CD14-positive monocyte (primary cell): ENCODE results near the gene TBC1D10A. TPM values are rescaled to one million over a fixed set of nuclear protein-coding genes. Genes with fewer than 3 reads are reported as not detected.
A peak's percentile ranks its signal among the peaks of the same experiment; 100 is the strongest.

Experiments
- DNase-seq, 3 donors: peaks; one replicate each; pipeline ENCODE4 v3.0.0-alpha.2; 2011 to 2022
- H2AFZ ChIP-seq: 2 replicates; pipeline ENCODE4 v1.6.0; 2012; ENCODE audit warnings: mild to moderate bottlenecking, low read depth, low read length, inconsistent platforms; ENCODE audit not compliant: insufficient read depth, poor library complexity, severe bottlenecking
- H3K27ac ChIP-seq, 2 donors: 1 replicate in 1 of 2; 2 replicates in 1 of 2; pipeline ENCODE4 v1.5.1; 2012 to 2013; ENCODE audit warnings: low read length in 2 of 2, control low read depth in 1 of 2, inconsistent platforms in 1 of 2, low read depth in 1 of 2, mild to moderate bottlenecking in 1 of 2
- H3K27me3 ChIP-seq, 2 donors: one replicate each; pipeline versions ENCODE4 v1.6.0 to v1.6.1; 2011 to 2013; ENCODE audit warnings: low read length in 2 of 2; ENCODE audit not compliant: control insufficient read depth in 2 of 2, insufficient read depth in 2 of 2
- H3K36me3 ChIP-seq, 2 donors: replicated peaks in 1 of 2; 1 replicate in 1 of 2; 2 replicates in 1 of 2; pipeline versions ENCODE4 v1.5.1 to v1.6.1; 2012 to 2013; ENCODE audit warnings: low read length in 2 of 2, control low read depth in 1 of 2, inconsistent platforms in 1 of 2, mild to moderate bottlenecking in 1 of 2; ENCODE audit not compliant: insufficient read depth in 2 of 2, control insufficient read depth in 1 of 2
- H3K4me1 ChIP-seq, 2 donors: 1 replicate in 1 of 2; 2 replicates in 1 of 2; pipeline versions ENCODE4 v1.5.1 to v1.6.1; 2012 to 2013; ENCODE audit warnings: low read length in 2 of 2, control low read depth in 1 of 2, inconsistent platforms in 1 of 2, mild to moderate bottlenecking in 1 of 2, moderate library complexity in 1 of 2; ENCODE audit not compliant: insufficient read depth in 2 of 2, control insufficient read depth in 1 of 2
- H3K4me2 ChIP-seq: replicated peaks from 2 replicates; pipeline ENCODE3; 2012; ENCODE audit warnings: low read length, moderate library complexity, mild to moderate bottlenecking; ENCODE audit not compliant: poor library complexity, severe bottlenecking; ENCODE audit errors: extremely low read depth
- H3K4me3 ChIP-seq, 3 experiments: fragments of 200-600 bp in 1 of 3; sonication (generic) in 1 of 3; replicated peaks in 1 of 3; 1 replicate in 2 of 3; 2 replicates in 1 of 3; pipeline ENCODE4 v1.5.1; 2011 to 2013; ENCODE audit warnings: low read length in 3 of 3, mild to moderate bottlenecking in 3 of 3, control low read depth in 2 of 3, low read depth in 2 of 3, inconsistent platforms in 1 of 3, moderate library complexity in 1 of 3
- H3K79me2 ChIP-seq: 2 replicates; pipeline ENCODE4 v1.6.0; 2012; ENCODE audit warnings: mild to moderate bottlenecking, control low read depth, inconsistent platforms, low read length, moderate library complexity; ENCODE audit not compliant: insufficient read depth
- H3K9ac ChIP-seq: 2 replicates; pipeline ENCODE4 v1.6.0; 2017; ENCODE audit warnings: low read length, mild to moderate bottlenecking; ENCODE audit not compliant: insufficient read depth, poor library complexity, severe bottlenecking
- H3K9me3 ChIP-seq, 2 donors: replicated peaks in 1 of 2; 1 replicate in 1 of 2; 2 replicates in 1 of 2; pipeline versions ENCODE4 v1.5.1 to v1.6.1; 2012 to 2013; ENCODE audit warnings: low read length in 2 of 2, control low read depth in 1 of 2; ENCODE audit not compliant: control insufficient read depth in 1 of 2, insufficient read depth in 1 of 2
- H4K20me1 ChIP-seq: 2 replicates; pipeline ENCODE4 v1.6.0; 2012; ENCODE audit warnings: mild to moderate bottlenecking, low read length, control low read depth, moderate library complexity; ENCODE audit not compliant: insufficient read depth
- H3K27ac Mint-ChIP-seq, 7 donors: one replicate each; pipeline ENCODE4 v1.8.0; 2020; ENCODE audit warnings: mild to moderate bottlenecking in 7 of 7, mixed read lengths in 7 of 7, moderate library complexity in 6 of 7, inconsistent platforms in 2 of 7
- H3K27me3 Mint-ChIP-seq, 3 donors: one replicate each; pipeline ENCODE4 v1.8.0; 2021 to 2022; ENCODE audit warnings: low read depth in 3 of 3, mild to moderate bottlenecking in 3 of 3, mixed read lengths in 3 of 3, moderate library complexity in 3 of 3, inconsistent platforms in 1 of 3
- H3K36me3 Mint-ChIP-seq, 2 donors: one replicate each; pipeline ENCODE4 v1.8.0; 2020; ENCODE audit warnings: mixed read lengths in 2 of 2, inconsistent platforms in 1 of 2, mild to moderate bottlenecking in 1 of 2
- H3K4me1 Mint-ChIP-seq: one replicate; pipeline ENCODE4 v1.8.0; 2020; ENCODE audit warnings: mild to moderate bottlenecking, mixed read lengths
- H3K4me3 Mint-ChIP-seq, 2 donors: one replicate each; pipeline ENCODE4 v1.8.0; 2020; ENCODE audit warnings: mild to moderate bottlenecking in 2 of 2, mixed read lengths in 2 of 2, moderate library complexity in 1 of 2
- H3K9me3 Mint-ChIP-seq, 7 donors: one replicate each; pipeline ENCODE4 v1.8.0; 2020 to 2022; ENCODE audit warnings: mixed read lengths in 7 of 7, mild to moderate bottlenecking in 6 of 7, moderate library complexity in 6 of 7, inconsistent platforms in 2 of 7
- WGBS: methylation state at CpG from one replicate; pipeline ENCODE4 v1.1.5; 2013; ENCODE audit warnings: missing lambda C conversion rate; ENCODE audit not compliant: insufficient coverage; 5-methylcytosine and 5-hydroxymethylcytosine counted together
- intact Hi-C, 2 donors: fragments of 100-400 bp; cut with micrococcal nuclease; formaldehyde crosslinking; loops; one replicate each; pipeline versions ENCODE4 v1.15.0 to v1.15.1; 2023
- polyA plus RNA-seq, 3 donors: library from polyadenylated mRNA; depleted of rRNA in 1 of 3; unstranded in 2 of 3; stranded (reverse) in 1 of 3; fragments of 300-500 nt in 2 of 3; fragments of >200 nt in 1 of 3; fragmentation: Illumina TruSeq in 2 of 3; gene quantifications; 1 replicate in 2 of 3; 2 replicates in 1 of 3; pipeline ENCODE4 v1.2.3, GENCODE V29; 2012 to 2021
- TF ChIP-seq, protein P1 (sequence below): fragments of 200-600 bp; IDR thresholded peaks from one replicate; pipeline ENCODE4 v1.8.0; 2022; ENCODE audit warnings: antibody characterized with exemption, mild to moderate bottlenecking

The TBC1D10A gene
- polyA plus RNA-seq, 3 donors = 13.4 to 38.3 (median 21.8) TPM

DNA sequence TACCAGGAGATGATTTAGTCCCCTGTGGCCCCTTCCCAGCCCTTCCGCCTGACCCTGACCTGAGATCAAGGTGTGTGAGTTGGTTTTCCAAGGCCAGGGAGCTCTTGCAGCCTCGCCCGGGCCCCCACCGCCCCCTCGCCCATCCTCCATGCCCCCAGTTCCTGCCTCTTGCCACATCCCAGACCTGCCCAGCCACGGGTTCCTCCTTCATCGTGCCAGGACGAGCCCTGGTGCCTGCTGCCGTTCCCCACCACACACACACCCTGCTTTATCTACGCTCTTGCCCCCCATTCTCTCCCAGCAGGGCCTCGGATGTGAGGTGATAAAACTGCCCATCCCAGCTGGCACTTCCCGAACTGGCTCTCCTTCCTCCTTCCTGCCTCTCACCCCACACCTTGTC lies 78.8 kb downstream of the TBC1D10A start:
- Histone ChIP-seq H3K4me3 (no peak overlapping the region), H3K9me3 (peaks cover 0 to 5% of the 10 kb centered on the region in 2 donors), H3K9ac (no peak overlapping the region), H3K4me2 (no peak overlapping the region), H3K27ac (no peak overlapping the region), H3K36me3 (no peaks in the 10 kb centered on the region), H3K27me3 (peaks cover 13 to 45% of the 10 kb centered on the region in 2 donors), H4K20me1 (no peaks in the 10 kb centered on the region), H2AFZ (no peak overlapping the region), H3K4me1 (peaks cover 20 to 26% of the 10 kb centered on the region in 2 donors), H3K79me2 (no peaks in the 10 kb centered on the region)
- intact Hi-C loops = loop anchor here in 1 of 2 donors (10.0 kb wide), 1 partner anchor 213 kb away; no protein-coding TSS in a partner anchor
- Mint-ChIP-seq H3K9me3 (peaks cover 0 to 5% (median 0%) of the 10 kb centered on the region in 7 donors), H3K4me3 (peak overlapping the region in 1 of 2 donors; percentile 63), H3K36me3 (peaks cover 0 to 2% of the 10 kb centered on the region in 2 donors), H3K4me1 (peaks cover 34% of the 10 kb centered on the region), H3K27me3 (peaks cover 45 to 57% (median 53%) of the 10 kb centered on the region in 3 donors), H3K27ac (peak overlapping the region in 1 of 7 donors; percentile 43)
- TF ChIP-seq, protein P1, sequence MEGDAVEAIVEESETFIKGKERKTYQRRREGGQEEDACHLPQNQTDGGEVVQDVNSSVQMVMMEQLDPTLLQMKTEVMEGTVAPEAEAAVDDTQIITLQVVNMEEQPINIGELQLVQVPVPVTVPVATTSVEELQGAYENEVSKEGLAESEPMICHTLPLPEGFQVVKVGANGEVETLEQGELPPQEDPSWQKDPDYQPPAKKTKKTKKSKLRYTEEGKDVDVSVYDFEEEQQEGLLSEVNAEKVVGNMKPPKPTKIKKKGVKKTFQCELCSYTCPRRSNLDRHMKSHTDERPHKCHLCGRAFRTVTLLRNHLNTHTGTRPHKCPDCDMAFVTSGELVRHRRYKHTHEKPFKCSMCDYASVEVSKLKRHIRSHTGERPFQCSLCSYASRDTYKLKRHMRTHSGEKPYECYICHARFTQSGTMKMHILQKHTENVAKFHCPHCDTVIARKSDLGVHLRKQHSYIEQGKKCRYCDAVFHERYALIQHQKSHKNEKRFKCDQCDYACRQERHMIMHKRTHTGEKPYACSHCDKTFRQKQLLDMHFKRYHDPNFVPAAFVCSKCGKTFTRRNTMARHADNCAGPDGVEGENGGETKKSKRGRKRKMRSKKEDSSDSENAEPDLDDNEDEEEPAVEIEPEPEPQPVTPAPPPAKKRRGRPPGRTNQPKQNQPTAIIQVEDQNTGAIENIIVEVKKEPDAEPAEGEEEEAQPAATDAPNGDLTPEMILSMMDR = no peak
- 13% methylated on average over 9 of the region's 12 CpGs for WGBS
- no peak for DNase-seq

- Mint-ChIP-seq H3K36me3 (peaks cover 0 to 2% of the 10 kb centered on the region in 2 donors), H3K4me3 (peak overlapping the region in 1 of 2 donors; percentile 63), H3K9me3 (peaks cover 0 to 5% (median 0%) of the 10 kb centered on the region in 7 donors), H3K27ac (peak overlapping the region in 1 of 7 donors; percentile 68), H3K27me3 (peaks cover 45 to 60% (median 51%) of the 10 kb centered on the region in 3 donors), H3K4me1 (peaks cover 30% of the 10 kb centered on the region)
- Histone ChIP-seq H3K36me3 (no peaks in the 10 kb centered on the region), H3K27ac (no peak overlapping the region), H4K20me1 (no peaks in the 10 kb centered on the region), H3K4me3 (no peak overlapping the region), H3K79me2 (no peaks in the 10 kb centered on the region), H3K27me3 (peaks cover 13 to 45% of the 10 kb centered on the region in 2 donors), H3K4me1 (peaks cover 16 to 22% of the 10 kb centered on the region in 2 donors), H3K9ac (no peak overlapping the region), H3K4me2 (no peak overlapping the region), H3K9me3 (peaks cover 0 to 5% of the 10 kb centered on the region in 2 donors), H2AFZ (no peak overlapping the region)
- intact Hi-C loops = loop anchor here in 1 of 2 donors (10.0 kb wide), 1 partner anchor 213 kb away; no protein-coding TSS in a partner anchor
- TF ChIP-seq, protein P1 = no peak
- 63% methylated on average over 8 of the region's 11 CpGs for WGBS
- no peak for DNase-seq
Observed at GRCh38 chr22:30247561-30247960, 79.2 kb downstream of the TBC1D10A start.
